NCI-H1694 treated with DMSO at 0.1 percent for 48 hours (cell line): Measurements from ENCODE around the gene TLX2.
A peak's percentile ranks its signal among the peaks of the same experiment; 100 is the strongest.

ENCODE experiments used
- DNase-seq: peaks from one replicate; lab custom pipeline; 2025; lab: John Stamatoyannopoulos, UW

The TLX2 gene

GRCh38 chr2:74532222-74532621, 18.0 kb downstream of the TLX2 start:
- peak; percentile 57 for DNase-seq

- no peak for DNase-seq
These were observed 19.2 kb downstream of the TLX2 start for GRCh38 chr2:74533464-74533863.

DNA sequence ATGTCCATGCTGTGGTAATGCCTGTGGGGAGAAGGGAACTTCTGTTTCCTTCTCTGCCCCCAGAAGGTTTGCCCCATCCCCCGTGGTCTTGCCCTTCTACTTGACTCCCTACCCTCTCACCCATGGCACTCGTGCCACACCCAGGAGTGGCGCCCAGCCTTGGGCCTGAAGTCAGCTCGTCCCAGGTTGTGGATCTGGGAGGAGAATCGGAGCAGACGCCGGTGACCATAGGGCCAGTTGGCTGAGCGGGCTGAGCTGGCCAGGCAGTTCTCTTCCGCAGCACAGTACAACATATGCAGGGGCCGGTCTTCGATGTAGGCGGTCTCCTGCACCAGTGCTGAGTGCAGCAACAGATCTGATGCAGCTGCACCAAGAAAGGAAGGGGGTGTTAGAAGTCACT, 20.2 kb downstream of the TLX2 start:
- no peak for DNase-seq

- DNase-seq, result no peak
These were observed 21.3 kb downstream of the TLX2 start for GRCh38 chr2:74535440-74535965.

GRCh38 chr2:74536166-74536950, 22.1 kb downstream of the TLX2 start:
- no peak for DNase-seq

- DNase-seq, result no peak
These were observed 22.9 kb downstream of the TLX2 start for GRCh38 chr2:74537140-74537539.

DNA sequence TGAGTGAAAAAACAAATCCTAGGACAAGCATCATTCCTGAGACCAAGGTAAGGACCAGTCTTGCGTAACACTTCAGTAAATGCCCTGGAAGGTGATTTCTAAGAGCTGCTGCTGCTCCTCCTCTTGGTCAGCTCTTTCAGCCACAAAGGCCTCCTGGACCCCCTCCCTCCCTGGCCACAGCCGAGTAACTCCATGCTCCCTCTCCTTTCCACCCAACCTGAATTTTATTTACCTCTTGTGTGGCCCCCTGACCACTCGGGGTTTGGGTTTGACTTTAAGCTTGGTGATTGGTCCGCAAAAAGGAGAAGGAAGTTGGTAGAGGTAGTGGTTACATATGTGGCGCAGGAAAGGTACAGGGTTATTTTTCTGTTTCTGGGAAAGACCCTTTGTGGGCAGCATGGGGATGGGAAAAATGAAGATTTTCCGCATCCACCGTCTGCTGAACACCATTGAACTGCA, 24.7 kb downstream of the TLX2 start:
- DNase-seq, result no peak

DNA sequence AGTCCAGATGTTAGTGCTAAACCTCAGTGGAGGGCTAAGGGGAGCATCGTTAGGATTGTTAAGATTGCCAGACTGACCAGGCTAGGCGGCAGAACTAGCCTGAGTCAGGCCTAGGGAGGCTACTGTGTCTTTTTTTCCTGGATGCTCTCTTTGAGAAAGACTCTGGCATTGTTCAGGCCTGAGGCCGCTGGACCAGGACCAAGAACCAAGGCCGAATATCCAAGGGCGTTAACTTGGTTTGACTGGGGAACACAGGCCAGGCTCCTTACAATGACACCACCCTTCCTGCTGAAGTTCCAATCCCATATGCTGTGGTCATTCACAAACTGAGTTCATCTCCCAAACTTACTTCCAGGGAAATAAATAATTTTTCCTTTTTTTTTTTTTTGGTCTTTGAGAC, 26.0 kb downstream of the TLX2 start:
- DNase-seq, result no peak

DNA sequence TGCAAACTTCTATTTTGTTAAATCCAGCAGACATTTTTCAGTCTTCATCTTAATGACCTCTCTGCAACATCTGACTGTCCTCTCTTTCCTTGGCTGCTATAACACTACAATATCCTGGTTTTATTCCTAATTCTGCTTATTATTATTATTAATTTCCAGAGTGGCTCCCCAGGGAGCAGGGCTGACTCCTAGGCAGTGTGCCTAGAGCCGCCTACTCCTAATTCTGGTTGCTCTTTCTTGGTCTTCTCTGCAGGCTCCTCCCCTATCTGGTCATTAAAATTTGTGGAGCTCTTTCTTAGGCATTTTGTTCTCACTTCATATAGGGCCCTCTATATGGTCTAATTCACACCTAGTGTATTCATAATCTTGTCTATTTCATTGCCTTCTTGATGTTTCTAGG, 28.7 kb downstream of the TLX2 start:
- no peak for DNase-seq

GRCh38 chr2:74544634-74545033, 30.4 kb downstream of the TLX2 start:
- DNase-seq, result no peak

DNA sequence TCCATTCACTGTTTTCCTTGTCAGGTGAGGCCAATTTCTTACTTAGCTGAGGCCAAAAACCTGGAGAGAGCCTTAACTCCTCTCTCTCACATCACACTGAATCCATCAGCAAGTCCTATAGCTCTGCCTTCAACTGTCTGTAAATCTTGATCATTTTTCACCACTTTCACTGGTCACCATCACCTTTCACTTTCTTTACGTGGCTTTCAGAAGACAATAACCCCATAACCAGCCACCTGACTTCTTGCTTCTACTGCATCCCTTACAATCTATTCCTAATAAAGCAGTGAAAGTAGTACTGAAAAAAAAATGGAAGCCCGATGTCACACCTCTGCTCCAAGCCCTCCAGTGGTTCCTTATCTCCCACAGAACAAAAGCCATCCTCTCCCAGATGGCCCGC, 31.8 kb downstream of the TLX2 start:
- no peak for DNase-seq

- DNase-seq, result peak; percentile 16
These were observed 34.1 kb downstream of the TLX2 start for GRCh38 chr2:74548285-74548899.

DNA sequence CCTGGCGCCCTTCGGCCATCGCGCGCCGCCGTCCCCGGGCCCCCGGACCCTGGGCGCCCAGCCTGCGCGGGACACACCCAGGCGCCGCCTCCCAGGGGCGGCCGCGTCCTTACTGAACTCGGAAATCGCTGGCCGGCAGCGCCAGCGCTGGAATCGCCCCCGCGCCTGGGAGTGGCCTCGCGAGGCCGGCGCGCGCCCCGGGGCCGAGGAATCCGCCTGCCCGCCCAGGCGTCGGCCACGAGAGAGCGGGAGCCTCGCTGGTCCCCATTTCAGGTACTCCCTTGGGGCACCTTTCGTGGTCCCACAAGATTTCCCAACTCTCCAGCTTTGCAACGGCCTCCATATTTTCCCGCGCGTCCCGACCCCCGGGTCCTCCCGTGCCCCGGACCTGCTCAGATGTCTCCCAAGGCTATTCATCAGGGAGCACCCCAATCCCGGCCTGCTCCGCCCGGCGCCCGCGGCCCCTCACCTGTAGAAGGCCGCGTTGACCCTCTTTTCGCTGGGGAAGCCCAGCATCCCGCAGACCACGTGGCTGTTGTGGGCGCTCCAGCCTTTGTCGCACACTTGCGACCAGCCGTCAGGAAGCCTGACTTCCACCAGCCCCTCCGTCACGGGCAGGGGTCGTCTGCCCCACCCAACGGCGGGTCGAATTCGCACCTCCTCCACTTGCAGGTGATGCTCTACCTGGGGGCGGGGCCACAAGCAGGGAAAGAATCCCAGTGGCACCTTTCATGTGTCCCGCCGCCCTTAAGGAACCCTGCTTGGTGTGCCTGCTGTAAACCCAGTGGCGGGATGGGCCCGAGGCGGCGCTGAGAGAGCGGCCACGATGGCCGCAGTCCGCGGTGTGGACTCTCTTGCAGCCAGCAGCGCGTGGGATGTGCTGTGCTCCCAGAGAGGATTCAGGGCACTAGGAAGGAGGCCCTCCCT, 34.9 kb downstream of the TLX2 start:
- no peak for DNase-seq

- DNase-seq, result no peak
These were observed 36.0 kb downstream of the TLX2 start for GRCh38 chr2:74550231-74550630.

GRCh38 chr2:74551530-74551929, 37.3 kb downstream of the TLX2 start:
- no peak for DNase-seq

DNA sequence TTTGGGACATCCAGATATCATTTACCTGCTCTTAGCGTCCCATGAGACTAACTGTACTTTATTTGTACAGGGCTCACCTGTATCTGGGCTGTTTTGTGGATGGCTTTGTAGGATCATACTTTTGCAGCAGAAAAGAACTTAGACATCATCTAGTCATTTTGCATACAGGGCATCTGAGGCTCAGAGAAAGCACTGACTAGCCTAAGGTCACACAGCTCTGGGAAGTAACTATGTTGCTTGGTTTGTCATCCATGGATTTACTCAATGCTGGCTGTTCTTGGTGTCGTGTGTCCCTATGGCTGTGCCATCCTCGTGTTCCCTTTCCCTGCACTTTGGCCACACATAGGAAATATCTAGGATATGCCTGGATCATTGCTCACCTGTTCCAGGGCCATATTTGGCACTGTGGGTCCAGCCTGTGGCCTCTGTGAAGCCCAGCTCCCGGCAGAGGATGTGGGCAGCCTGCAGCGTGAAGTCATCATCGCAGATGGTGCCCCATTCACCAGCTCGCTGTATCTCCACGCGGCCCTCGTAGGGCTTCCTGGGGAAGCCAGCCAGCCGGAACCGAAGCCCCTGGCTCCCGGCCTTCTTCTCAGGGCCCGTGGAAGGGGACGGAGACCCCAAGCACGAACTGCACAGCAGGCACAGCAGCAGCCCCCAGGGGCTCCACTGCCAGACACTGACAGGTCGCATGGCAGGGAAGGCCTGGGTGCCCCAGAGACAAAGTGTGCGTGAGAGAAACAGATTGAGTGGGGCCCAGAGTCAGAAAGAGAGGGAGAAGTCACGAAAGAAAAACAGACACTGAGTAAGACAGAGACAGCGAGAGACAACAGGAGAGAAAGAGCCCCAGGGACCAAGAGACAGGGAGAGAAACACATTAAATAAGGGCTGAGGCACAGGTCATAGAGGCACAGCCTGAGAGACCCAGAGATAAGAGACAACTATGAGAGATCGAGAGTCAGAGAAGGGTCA, 38.0 kb downstream of the TLX2 start:
- DNase-seq, result no peak

DNA sequence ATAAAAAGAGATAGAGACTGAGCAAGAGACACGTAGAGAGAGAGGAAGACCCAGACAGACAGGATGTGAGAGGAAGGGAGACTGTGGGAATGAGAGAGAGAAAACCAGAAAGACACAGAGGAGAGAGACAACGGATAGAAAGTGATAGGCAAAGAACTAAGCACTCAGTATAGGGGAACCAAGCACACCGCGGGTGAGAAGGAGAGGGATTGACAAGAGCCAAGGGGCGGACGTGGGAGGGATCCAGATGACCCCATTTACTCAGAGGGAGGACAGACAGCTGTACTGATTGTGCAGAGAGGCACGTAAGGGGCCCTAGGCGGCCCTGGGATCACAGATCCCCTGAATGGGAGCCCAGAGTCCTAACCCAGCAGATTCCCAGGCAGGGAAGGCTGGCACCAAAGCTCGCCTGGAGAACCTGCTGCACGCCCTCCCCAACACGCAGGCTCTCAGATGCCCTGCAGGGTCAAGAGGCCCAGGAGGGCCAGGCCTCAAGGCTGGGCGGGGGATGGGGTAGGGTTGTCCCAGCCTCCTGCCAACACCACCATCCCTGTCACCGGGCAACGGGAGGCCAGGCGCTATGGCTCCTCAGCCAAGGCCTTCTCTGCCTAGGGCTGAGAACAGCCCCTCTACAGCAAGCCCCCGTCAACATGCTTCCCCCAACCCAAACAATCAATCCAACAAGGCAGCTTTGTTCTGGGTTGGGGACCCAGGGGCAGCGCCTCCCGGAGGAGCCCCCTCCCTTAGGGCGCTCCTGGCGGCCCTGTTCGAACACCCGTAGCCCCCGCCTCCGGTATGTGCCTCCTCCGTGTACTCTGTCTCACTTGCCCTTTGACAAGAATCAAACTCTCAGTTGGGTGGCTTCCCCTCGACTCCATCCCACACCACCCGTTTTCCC, 38.9 kb downstream of the TLX2 start:
- no peak for DNase-seq

- DNase-seq, result no peak
These were observed 39.9 kb downstream of the TLX2 start, which contains the start of the genes DOK1 and LOXL3 for GRCh38 chr2:74553892-74554819. Gene DOK1 (plus strand): TSS chr2:74554720. CDS start chr2:74554755, 35 bp downstream. Gene LOXL3 (minus strand): TSS chr2:74553942. CDS start chr2:74552634, 1,308 bp downstream.
